ENCODE measurements around the gene SF3A1.

GRCh38 chr22:30284666-30285065 lies 72.0 kb downstream of the SF3A1 start:
- TF ChIP-seq POLR2A (IDR thresholded peaks at IDR 0.05; ENCODE audit: low read depth, low read length) (no peak), POLR2AphosphoS5 (IDR thresholded peaks at IDR 0.05; ENCODE audit: low read depth, low read length) (no peak), TAF1 (IDR thresholded peaks at IDR 0.05; ENCODE audit: borderline replicate concordance, low read depth, low read length) (no peak)

All from GM12892 (cell line).